H1 (cell line): Measurements from ENCODE around the gene EIF4A3. TPM values are rescaled to one million over a fixed set of nuclear protein-coding genes. Genes with fewer than 3 reads are reported as not detected.

Experiments used
- CTCF ChIA-PET: fragments of 300-600 bp; sonication (Branson Sonifier 250); formaldehyde crosslinking; loops from one replicate; lab custom pipeline; 2021; ENCODE audit not compliant: partially characterized antibody; lab: Charles Lee
- POLR2A ChIA-PET: fragments of 300-600 bp; sonication (Branson Sonifier 250); formaldehyde crosslinking; loops from one replicate; lab custom pipeline; 2021; ENCODE audit warnings: inconsistent platforms; ENCODE audit not compliant: partially characterized antibody; lab: Charles Lee
- DNase-seq, 2 experiments: peaks; one replicate each; pipeline versions ENCODE4 v3.0.0 to v3.0.0-alpha.2; 2010 to 2022; ENCODE audit warnings: low spot score in 2 of 2, low read depth in 1 of 2, mixed read lengths in 1 of 2
- FAIRE-seq: peaks from 2 replicates; lab custom pipeline; 2011; peaks lifted over from hg19 to GRCh38; lab: Jason Lieb, UNC
- H2AFZ ChIP-seq: 2 replicates; pipeline ENCODE4 v1.8.1; 2012; ENCODE audit warnings: low read length, inconsistent platforms
- H2AK5ac ChIP-seq: 2 replicates; pipeline ENCODE4 v1.6.1; 2013; ENCODE audit warnings: low read depth, low read length
- H2BK120ac ChIP-seq: replicated peaks from 2 replicates; pipeline ENCODE3; 2013; ENCODE audit warnings: low read depth, low read length, inconsistent platforms
- H2BK12ac ChIP-seq: 2 replicates; pipeline ENCODE4 v1.6.1; 2013; ENCODE audit warnings: low read depth, low read length
- H2BK15ac ChIP-seq: 2 replicates; pipeline ENCODE4 v1.6.1; 2013; ENCODE audit warnings: low read length
- H2BK20ac ChIP-seq: 2 replicates; pipeline ENCODE4 v1.6.1; 2013; ENCODE audit warnings: low read length
- H2BK5ac ChIP-seq: 2 replicates; pipeline ENCODE4 v1.6.1; 2013; ENCODE audit warnings: low read depth, low read length
- H3K14ac ChIP-seq: 2 replicates; pipeline ENCODE4 v1.6.1; 2013; ENCODE audit warnings: inconsistent platforms; ENCODE audit not compliant: insufficient read length
- H3K18ac ChIP-seq: 2 replicates; pipeline ENCODE4 v1.6.1; 2013; ENCODE audit warnings: low read length; ENCODE audit errors: extremely low read depth
- H3K23ac ChIP-seq: 2 replicates; pipeline ENCODE4 v1.6.1; 2013; ENCODE audit warnings: inconsistent platforms; ENCODE audit not compliant: insufficient read length
- H3K23me2 ChIP-seq: 2 replicates; pipeline ENCODE4 v1.6.1; 2013; ENCODE audit warnings: low read depth, low read length
- H3K27ac ChIP-seq: 2 replicates; pipeline ENCODE4 v1.6.1; 2011; ENCODE audit warnings: low read depth, low read length, inconsistent platforms
- H3K27me3 ChIP-seq, 4 experiments: replicated peaks in 1 of 4; 1 replicate in 1 of 4; 2 replicates in 3 of 4; pipeline versions ENCODE4 v1.6.1 to v1.8.1; 2011 to 2013; ENCODE audit warnings: low read length in 3 of 4, mild to moderate bottlenecking in 3 of 4, inconsistent platforms in 2 of 4, mixed read lengths in 2 of 4, moderate library complexity in 1 of 4; ENCODE audit not compliant: control insufficient read depth in 3 of 4, insufficient read depth in 3 of 4; ENCODE audit errors: extremely low read depth in 1 of 4
- H3K36me3 ChIP-seq, 4 experiments: 2 replicates each; pipeline versions ENCODE4 v1.6.1 to v1.8.1; 2011 to 2013; ENCODE audit warnings: mild to moderate bottlenecking in 4 of 4, low read length in 3 of 4, moderate library complexity in 2 of 4, control low read depth in 1 of 4, inconsistent platforms in 1 of 4; ENCODE audit not compliant: insufficient read depth in 4 of 4, control insufficient read depth in 2 of 4
- H3K4ac ChIP-seq: replicated peaks from 2 replicates; pipeline ENCODE3; 2013; ENCODE audit warnings: low read length, low read depth, mixed read lengths, inconsistent platforms; ENCODE audit not compliant: insufficient read length
- H3K4me1 ChIP-seq, 4 experiments: replicated peaks in 1 of 4; 1 replicate in 1 of 4; 2 replicates in 3 of 4; pipeline versions ENCODE4 v1.6.1 to v1.8.1; 2011 to 2013; ENCODE audit warnings: low read length in 3 of 4, inconsistent platforms in 2 of 4, mixed read lengths in 1 of 4; ENCODE audit not compliant: insufficient read depth in 4 of 4, control insufficient read depth in 3 of 4
- H3K4me2 ChIP-seq, 2 experiments: 2 replicates each; pipeline versions ENCODE4 v1.6.1 to v1.8.1; 2011 to 2013; ENCODE audit warnings: low read depth in 2 of 2, low read length in 2 of 2, control low read depth in 1 of 2, inconsistent platforms in 1 of 2, mild to moderate bottlenecking in 1 of 2; ENCODE audit not compliant: insufficient read depth in 1 of 2
- H3K4me3 ChIP-seq, 4 experiments: fragments of 200-600, 300-600 bp in 1 of 4; sonication (generic), shearing (Covaris generic), sonication (Bioruptor Twin) in 1 of 4; 2 replicates each; pipeline versions ENCODE4 v1.5.1 to v1.8.1; 2011 to 2016; ENCODE audit warnings: low read length in 4 of 4, low read depth in 3 of 4, control low read depth in 2 of 4, inconsistent platforms in 2 of 4, mild to moderate bottlenecking in 2 of 4, mixed read lengths in 1 of 4, moderate library complexity in 1 of 4; ENCODE audit not compliant: insufficient read depth in 2 of 4; ENCODE audit errors: extremely low read depth in 1 of 4
- H3K56ac ChIP-seq: replicated peaks from 2 replicates; pipeline ENCODE3; 2013; ENCODE audit warnings: low read depth, mild to moderate bottlenecking, mixed read lengths, low read length, inconsistent platforms; ENCODE audit not compliant: insufficient read length
- H3K79me1 ChIP-seq: 2 replicates; pipeline ENCODE4 v1.6.1; 2013; ENCODE audit warnings: low read depth, low read length, control low read depth
- H3K79me2 ChIP-seq, 2 experiments: 2 replicates each; pipeline versions ENCODE4 v1.6.1 to v1.8.1; 2012 to 2013; ENCODE audit warnings: low read length in 2 of 2, mild to moderate bottlenecking in 2 of 2, inconsistent platforms in 1 of 2; ENCODE audit not compliant: insufficient read depth in 2 of 2, control insufficient read depth in 1 of 2
- H3K9ac ChIP-seq, 4 experiments: replicated peaks in 1 of 4; 1 replicate in 1 of 4; 2 replicates in 3 of 4; pipeline versions ENCODE4 v1.6.1 to v1.8.1; 2011 to 2013; ENCODE audit warnings: low read depth in 3 of 4, low read length in 3 of 4, control low read depth in 2 of 4, mild to moderate bottlenecking in 2 of 4, moderate library complexity in 2 of 4, inconsistent platforms in 1 of 4; ENCODE audit errors: extremely low read depth in 1 of 4
- H3K9me3 ChIP-seq, 2 experiments: 2 replicates each; pipeline versions ENCODE4 v1.6.1 to v1.8.1; 2012 to 2013; ENCODE audit warnings: mild to moderate bottlenecking in 2 of 2, moderate library complexity in 2 of 2, control low read depth in 1 of 2, inconsistent platforms in 1 of 2, low read depth in 1 of 2, low read length in 1 of 2, mixed read lengths in 1 of 2; ENCODE audit not compliant: insufficient read depth in 2 of 2
- H4K20me1 ChIP-seq, 2 experiments: replicated peaks in 1 of 2; 2 replicates each; pipeline versions ENCODE3 to v1.8.1; 2011 to 2013; ENCODE audit warnings: inconsistent platforms in 2 of 2, low read length in 2 of 2, mild to moderate bottlenecking in 1 of 2; ENCODE audit not compliant: insufficient read depth in 2 of 2, control insufficient read depth in 1 of 2
- H4K5ac ChIP-seq: 2 replicates; pipeline ENCODE4 v1.6.1; 2013; ENCODE audit warnings: low read length, low read depth, mixed read lengths, inconsistent platforms; ENCODE audit not compliant: insufficient read length
- H4K8ac ChIP-seq: 2 replicates; pipeline ENCODE4 v1.8.0; 2013; ENCODE audit warnings: mild to moderate bottlenecking, moderate library complexity, low read length, inconsistent platforms; ENCODE audit not compliant: insufficient read depth; ENCODE audit errors: extremely low read depth
- H4K91ac ChIP-seq: replicated peaks from 2 replicates; pipeline ENCODE3; 2013; ENCODE audit warnings: low read length, mixed read lengths, inconsistent platforms; ENCODE audit not compliant: insufficient read length
- RXRA ChIP-seq: IDR thresholded peaks from 2 replicates; pipeline ENCODE4 v1.6.1; 2011; ENCODE audit warnings: low read depth, mild to moderate bottlenecking, low read length, moderate library complexity; ENCODE audit not compliant: insufficient read depth
- SIX5 ChIP-seq: IDR thresholded peaks from 2 replicates; pipeline ENCODE4 v1.6.1; 2011; ENCODE audit warnings: mild to moderate bottlenecking, low read depth, low read length
- WGBS, 2 experiments: shearing (Covaris generic) in 1 of 2; methylation state at CpG; one replicate each; pipeline versions ENCODE4 v1.1.6 to v1.1.7; 2013 to 2015; ENCODE audit warnings: low lambda C conversion rate in 2 of 2, mixed read lengths in 2 of 2, inconsistent platforms in 1 of 2, low coverage in 1 of 2, missing lambda C conversion rate in 1 of 2; ENCODE audit not compliant: insufficient replicate concordance in 2 of 2, insufficient coverage in 1 of 2, insufficient read length in 1 of 2; ENCODE audit errors: extremely low coverage in 1 of 2, missing lambda C conversion rate in 1 of 2; 5-methylcytosine and 5-hydroxymethylcytosine counted together
- polyA plus RNA-seq, 7 experiments: library from polyadenylated mRNA; depleted of rRNA in 3 of 7; stranded (reverse) in 5 of 7; unstranded in 2 of 7; fragments of >200 nt in 5 of 7; fragments of 200-250 nt in 2 of 7; gene quantifications; 1 replicate in 5 of 7; 2 replicates in 1 of 7; 4 replicates in 1 of 7; pipeline versions ENCODE4 v1.2.1 to v1.2.3, GENCODE V29; 2011 to 2013; ENCODE audit warnings: missing spikeins in 2 of 7, mixed read lengths in 2 of 7
- total RNA-seq: library from RNA; stranded (reverse); fragmentation: NEBNext Ultra II Directional; extraction: Animal tissue kit (Norgen Biotek cat#: 25700); gene quantifications from 2 replicates; pipeline ENCODE4 v1.2.1, GENCODE V29; 2021
- TF ChIP-seq, protein P1 (sequence below): IDR thresholded peaks from 2 replicates; pipeline ENCODE4 v1.6.1; 2012; ENCODE audit warnings: inconsistent platforms

Gene EIF4A3
- total and polyA plus RNA-seq, 2 of the 8 experiments (the other 6 are each of a cell fraction or from before 2014, with no cell fraction given): 142 to 146 TPM

DNA sequence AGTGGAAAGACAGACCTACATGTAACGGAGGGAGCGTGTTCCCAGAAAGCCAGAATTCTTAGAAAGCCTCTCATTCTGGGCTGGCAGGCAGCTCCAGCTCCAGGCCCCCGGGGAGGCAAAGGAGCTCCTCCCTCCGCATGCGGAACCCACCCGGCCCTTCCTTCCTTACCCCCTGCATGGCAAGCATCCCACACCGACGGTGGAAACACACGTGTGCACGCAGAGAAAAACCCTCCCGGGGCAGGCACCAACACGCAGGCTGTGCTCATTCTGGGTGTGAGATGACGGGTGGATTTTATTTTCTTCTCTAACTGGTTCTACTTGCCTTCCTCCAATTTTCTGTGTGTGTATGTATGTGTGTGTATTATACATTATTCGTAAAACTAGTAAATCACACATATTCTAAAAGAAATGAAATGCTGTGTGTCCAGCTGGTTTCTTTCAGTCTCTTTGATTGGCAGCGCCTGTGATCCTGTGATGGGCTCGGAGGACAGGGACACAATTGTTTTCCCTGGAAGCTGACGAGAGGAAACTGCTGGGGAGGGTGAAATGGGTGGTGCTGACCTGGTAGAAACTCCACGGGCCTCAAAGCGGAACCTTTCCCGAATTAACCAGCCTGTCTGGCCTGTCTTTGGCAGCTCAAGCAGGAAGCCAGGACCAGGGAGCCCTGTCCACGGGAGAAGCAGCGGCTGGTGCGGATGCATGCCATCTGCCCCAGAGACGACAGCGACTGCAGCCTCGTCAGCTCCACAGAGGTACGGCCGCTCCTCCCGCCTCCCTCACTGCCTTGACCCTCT lies 45.1 kb upstream of the EIF4A3 start:
- no peaks in the 10 kb centered on the region for H3K23me2 ChIP-seq
- no peak overlapping the region for H4K5ac ChIP-seq
- no peak overlapping the region for H4K91ac ChIP-seq
- H2BK20ac ChIP-seq: no peak overlapping the region
- no peaks in the 10 kb centered on the region for H3K36me3 ChIP-seq
- H3K14ac ChIP-seq: no peak overlapping the region
- no peak overlapping the region for H3K4me2 ChIP-seq
- H3K27me3 ChIP-seq: no peaks in the 10 kb centered on the region; a peak in 1 of 7 replicates
- H3K18ac ChIP-seq: no peak overlapping the region
- POLR2A ChIA-PET: interaction anchor here (0.6 to 2.0 kb wide), 4 partner anchors 9 to 143 kb away, joined by 3 to 9 read pairs (median 6); no protein-coding TSS in a partner anchor
- no peak overlapping the region for H2BK120ac ChIP-seq
- WGBS, 2 experiments: 89% methylated on average over 27 of the region's 29 CpGs; no CpG with 5 or more reads in 1 of the 2 experiments
- no peak overlapping the region for H2AK5ac ChIP-seq
- H2BK12ac ChIP-seq: no peak overlapping the region
- H4K20me1 ChIP-seq: peaks cover 0 to 1% of the 10 kb centered on the region in 2 experiments
- H3K4ac ChIP-seq: no peak overlapping the region
- H3K79me2 ChIP-seq: no peaks in the 10 kb centered on the region
- no peaks in the 10 kb centered on the region for H3K9me3 ChIP-seq
- H2AFZ ChIP-seq: no peak overlapping the region
- no peak overlapping the region for H2BK5ac ChIP-seq
- H3K56ac ChIP-seq: no peak overlapping the region
- H4K8ac ChIP-seq: peak overlapping the region; percentile 35
- no peak overlapping the region for H3K27ac ChIP-seq
- no peak overlapping the region for H2BK15ac ChIP-seq
- DNase-seq: no peak
- no peak overlapping the region for H3K4me3 ChIP-seq
- H3K79me1 ChIP-seq: no peaks in the 10 kb centered on the region
- H3K23ac ChIP-seq: no peak overlapping the region
- no peak overlapping the region for H3K9ac ChIP-seq
- FAIRE-seq: no peak
- CTCF ChIA-PET: interaction anchor here (0.6 to 8.0 kb wide), 26 partner anchors 8 to 200 kb away, joined by 3 to 90 read pairs (median 4); no protein-coding TSS in a partner anchor
- TF ChIP-seq RXRA: no peak
- TF ChIP-seq, protein P1, sequence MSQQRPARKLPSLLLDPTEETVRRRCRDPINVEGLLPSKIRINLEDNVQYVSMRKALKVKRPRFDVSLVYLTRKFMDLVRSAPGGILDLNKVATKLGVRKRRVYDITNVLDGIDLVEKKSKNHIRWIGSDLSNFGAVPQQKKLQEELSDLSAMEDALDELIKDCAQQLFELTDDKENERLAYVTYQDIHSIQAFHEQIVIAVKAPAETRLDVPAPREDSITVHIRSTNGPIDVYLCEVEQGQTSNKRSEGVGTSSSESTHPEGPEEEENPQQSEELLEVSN: no peak
- no peak for TF ChIP-seq SIX5
- TF ChIP-seq, all 59 proteins: peak for 0
- no peaks in the 10 kb centered on the region for H3K4me1 ChIP-seq
